OCI-M1 (cell line): ENCODE results near the gene SLX4IP.
A peak's percentile ranks its signal among the peaks of the same experiment; 100 is the strongest.
"Not testable (repeated sequence)": the region's sequence is repeated elsewhere in the genome, so short reads cannot be mapped to it uniquely, and the experiment has no call there.

Experiments
- DNase-seq: peaks from one replicate; lab custom pipeline; 2025; lab: John Stamatoyannopoulos, UW

Gene SLX4IP

DNA sequence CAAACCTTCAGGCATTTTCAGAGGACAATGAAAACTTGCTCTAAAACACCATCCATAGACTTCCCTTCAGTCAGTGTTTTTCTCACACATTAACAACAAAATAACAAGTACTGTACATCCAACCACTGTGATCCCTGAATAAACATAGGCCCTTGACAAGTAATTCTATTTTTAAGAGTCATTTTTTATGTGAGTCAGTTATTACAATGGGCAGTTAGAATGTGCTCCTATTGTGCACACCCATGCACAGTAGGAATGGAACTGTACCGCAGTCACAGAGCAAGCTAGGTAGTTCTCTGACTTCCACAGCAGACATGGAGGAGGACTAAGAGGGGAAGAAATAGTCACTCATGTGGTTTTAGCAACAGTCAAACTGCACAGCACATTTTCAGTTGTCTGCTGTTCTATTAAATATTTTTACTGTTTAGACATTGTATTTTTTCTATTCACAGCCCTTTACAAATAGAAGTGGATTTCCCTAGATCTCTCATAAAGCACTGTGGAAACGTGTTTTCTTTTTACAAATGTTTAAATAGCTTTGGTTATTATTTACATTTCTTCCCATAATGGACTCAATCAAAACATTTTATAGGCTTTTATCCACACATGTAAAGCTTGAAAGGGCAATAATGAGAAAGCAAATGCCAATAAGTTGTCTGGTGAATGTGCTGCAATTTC is 138.3 kb downstream of the SLX4IP start:
- DNase-seq, result no peak

GRCh38 chr20:10573951-10574339 is 138.8 kb downstream of the SLX4IP start:
- no peak for DNase-seq

DNA sequence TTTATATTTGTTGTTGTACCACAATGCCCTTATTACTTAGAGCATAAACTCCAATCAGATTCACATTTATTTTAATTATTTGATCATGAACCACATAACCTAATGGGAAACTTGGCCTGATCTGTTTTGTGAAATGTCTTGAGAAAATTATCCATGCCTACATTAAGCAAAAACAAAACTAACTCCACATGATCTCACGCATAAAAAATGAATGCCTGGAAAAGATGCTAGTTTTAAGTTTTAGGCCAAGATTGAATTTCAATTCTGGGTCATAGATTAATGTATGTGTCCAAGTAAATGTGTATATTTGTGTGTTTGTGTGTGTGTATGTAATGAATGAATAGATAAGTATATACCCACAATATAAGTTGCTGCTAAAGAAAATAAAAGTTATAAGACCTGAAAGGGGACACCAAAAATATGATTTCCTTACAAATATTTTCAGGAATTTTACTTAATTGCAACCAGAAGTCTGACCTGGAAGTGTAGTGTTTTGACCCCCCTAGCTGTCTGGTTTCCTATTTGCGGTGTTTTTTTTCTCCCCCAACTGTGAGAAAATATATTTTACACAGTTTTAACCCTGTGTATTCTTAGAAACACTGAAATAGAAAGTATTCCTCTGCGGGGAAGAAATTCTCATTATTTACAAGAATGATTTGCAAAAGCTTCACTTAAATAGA is 141.4 kb downstream of the SLX4IP start:
- no peak for DNase-seq

DNA sequence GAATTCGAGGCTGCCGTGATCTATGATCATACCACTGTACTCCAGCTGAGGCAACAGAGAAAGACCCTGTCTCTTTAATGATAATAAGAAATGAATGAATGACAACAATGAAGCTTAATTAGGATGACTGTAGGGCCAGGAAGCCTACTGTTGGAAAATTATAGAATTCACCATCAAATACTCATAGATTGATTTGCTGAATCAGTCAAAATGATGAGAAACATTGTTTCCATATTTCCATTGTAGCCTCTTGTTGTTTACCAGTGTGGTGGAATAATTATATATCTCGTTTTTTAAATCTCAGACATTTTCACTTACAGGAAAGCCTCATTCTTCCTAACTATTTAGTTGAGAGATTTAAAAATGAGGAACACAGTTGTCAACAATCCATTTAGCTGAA is 142.5 kb downstream of the SLX4IP start:
- DNase-seq, result no peak

DNA sequence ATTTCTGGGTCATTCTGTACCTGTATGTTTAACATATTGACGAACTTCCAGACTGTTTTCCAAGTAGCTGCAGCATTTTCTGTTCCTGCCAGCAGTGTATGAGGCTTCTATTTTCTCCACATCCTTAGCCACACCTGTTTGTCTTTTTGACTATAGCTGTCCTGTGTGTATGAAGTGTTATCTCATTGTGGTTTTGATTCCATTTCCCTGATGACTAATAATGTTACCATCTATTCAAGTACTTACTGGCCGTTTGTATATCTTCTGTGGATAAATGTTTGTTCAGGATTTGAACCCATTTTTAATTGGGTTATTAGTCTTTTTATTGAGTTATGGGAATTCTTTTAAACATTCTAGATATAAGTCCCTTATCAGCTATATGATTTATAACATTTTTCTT is 143.5 kb downstream of the SLX4IP start:
- no peak for DNase-seq

GRCh38 chr20:10579942-10580341 is 144.8 kb downstream of the SLX4IP start:
- no peak for DNase-seq

- DNase-seq, result no peak
Observed at GRCh38 chr20:10580700-10581099, 145.6 kb downstream of the SLX4IP start.

- no peak for DNase-seq
Observed at GRCh38 chr20:10581823-10582222, 146.7 kb downstream of the SLX4IP start.

DNA sequence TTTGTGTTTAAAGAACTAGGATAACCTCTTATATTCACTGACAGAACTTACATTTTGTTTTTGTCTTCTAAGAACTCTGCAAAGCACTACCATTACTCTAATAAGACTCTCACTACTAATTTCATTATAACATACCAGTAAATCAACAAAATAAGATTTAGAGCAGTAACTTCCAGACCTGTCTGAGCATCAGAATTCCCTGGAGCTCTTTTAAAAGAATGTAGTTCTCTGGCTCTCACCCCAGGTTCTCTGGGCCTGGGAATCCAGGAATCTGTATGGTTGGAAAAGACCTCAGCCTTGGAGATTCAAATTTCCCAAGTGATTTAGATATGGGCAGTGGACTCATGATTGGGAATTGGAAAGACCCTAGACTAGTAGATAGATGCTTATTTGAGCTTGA is 149.3 kb downstream of the SLX4IP start:
- DNase-seq, result no peak

DNA sequence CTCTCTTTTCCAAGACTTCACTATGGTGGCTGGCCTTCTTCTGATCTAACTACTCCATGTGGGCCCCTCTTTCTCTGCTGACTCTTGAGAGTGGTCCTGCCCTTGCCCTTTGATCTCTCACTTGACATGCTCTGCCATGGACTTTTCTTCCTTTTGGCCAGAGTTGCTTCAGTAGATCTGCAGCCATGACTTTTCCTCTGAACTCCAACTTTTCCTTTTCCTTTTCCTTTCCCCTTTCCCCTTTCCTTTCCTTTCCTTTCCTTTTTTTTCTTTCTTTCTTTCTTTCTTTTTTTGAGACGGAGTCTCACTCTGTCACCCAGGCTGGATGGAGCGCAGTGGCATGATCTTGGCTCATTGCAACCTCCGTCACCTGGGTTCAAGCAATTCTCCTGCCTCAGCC is 150.2 kb downstream of the SLX4IP start:
- no peak for DNase-seq

GRCh38 chr20:10586296-10586695 is 151.2 kb downstream of the SLX4IP start:
- DNase-seq, result no peak

GRCh38 chr20:10590446-10590845 is 155.3 kb downstream of the SLX4IP start:
- not testable (repeated sequence) for DNase-seq

- DNase-seq, result no peak
Observed at GRCh38 chr20:10590950-10591671, 156.0 kb downstream of the SLX4IP start.

DNA sequence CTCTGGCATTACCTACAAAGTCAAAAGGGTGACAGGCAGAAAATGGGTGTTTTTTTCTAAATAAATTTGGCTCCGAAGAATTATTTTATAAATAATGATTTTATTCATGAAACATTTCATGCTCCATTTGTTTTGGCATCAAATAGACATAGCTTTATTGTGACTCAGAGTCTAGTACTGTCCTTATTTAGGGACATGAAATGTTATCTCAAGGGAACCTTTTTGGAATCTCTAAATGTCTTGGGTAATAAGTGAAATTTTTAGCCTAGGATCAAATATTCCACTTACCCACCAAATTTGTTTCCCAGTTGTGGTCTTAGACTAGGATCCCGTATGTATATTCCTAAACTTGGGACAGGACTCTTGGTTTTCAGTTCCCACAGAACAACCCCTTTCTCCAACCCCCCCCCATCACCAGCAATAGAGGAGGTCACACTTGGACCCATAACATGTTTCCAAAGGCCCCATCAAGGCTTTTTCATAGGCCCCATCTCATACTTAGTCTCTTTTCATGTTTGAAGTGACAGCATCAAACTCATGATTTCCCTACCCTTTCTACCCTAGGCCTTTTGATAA is 156.9 kb downstream of the SLX4IP start:
- DNase-seq, result no peak

DNA sequence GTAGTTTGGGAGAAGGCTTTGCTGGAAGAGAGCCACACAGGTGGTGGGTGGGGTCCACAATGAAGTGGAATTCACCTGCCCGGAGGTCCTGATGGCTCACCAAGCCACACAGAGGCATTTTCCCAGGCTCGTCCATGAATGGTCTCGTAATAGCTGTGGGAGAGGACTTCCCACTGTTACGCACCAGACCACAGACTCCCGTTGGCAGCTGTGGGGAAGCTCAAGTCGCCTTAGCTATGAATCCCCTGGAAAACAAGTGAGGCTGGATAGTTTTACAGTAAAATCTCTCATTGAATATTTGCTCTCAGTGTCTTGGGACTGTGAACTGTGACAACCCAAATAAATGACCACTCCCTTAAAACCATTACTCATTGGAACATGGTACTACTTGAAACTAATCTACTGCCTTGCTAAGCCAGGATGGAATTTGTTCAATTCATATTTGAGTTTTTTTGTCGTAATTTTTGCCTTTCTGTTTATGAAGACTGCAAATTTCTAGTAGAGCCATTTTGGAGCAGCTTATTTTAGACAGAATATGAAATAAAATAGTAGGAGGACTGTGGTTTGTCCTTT is 159.3 kb downstream of the SLX4IP start:
- no peak for DNase-seq

DNA sequence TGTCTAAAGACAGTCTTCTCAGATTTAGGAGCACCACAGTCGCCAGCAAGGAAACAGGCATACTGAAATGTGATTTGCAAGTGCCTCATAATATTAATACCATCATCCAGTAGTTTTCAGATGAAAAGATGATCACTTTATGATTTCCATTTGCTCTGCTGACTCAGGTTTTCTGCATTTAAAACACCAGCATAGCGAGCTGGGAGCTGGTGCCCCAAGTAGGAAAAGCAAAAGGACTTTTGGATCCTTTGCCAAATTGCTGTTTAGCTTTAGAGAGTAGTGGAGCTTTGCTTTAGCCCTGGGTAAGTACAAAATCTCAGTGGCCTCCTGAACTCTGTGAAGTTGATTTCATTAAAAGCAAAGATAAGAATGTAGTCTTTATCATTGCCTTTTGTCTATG is 160.2 kb downstream of the SLX4IP start:
- no peak for DNase-seq

DNA sequence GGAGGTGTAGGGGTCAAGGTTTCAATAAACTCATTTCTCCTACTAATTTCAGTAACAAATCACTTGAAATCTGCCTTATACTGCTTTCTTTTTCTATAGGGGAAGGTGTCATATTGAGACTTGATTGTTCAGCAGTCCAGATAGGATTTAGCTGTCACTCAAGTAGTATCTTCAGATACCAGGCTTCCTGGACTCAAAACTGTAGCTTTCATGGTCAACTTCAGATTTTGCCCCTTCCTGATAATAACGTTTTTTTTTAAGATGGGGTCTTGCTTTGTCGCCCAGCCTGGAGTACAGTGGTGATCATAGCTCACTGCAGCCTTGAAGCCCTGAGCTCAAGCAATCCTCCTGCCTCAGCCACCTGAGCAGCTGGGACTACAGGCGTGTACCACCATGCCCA is 160.9 kb downstream of the SLX4IP start:
- DNase-seq, result no peak

GRCh38 chr20:10596710-10597121 is 161.6 kb downstream of the SLX4IP start:
- peak; percentile 50 for DNase-seq

DNA sequence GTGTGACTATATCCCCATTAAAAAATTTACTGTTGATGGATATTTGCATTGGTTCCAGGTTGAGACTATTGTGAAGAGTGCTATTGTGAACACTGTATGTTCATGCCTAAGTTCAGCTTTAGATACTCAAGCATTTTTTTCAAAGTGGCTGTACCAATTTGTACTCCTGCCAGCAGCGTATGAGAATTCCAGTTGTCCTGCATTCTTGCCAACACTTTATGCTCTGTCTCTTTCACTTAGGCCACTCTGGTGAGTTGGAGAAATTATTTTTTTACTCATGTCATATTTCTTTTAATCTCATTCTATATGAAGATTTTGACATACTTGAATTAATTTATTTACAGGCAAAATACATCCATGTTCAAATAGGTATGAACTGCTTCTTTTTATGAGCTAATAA is 162.5 kb downstream of the SLX4IP start:
- no peak for DNase-seq

DNA sequence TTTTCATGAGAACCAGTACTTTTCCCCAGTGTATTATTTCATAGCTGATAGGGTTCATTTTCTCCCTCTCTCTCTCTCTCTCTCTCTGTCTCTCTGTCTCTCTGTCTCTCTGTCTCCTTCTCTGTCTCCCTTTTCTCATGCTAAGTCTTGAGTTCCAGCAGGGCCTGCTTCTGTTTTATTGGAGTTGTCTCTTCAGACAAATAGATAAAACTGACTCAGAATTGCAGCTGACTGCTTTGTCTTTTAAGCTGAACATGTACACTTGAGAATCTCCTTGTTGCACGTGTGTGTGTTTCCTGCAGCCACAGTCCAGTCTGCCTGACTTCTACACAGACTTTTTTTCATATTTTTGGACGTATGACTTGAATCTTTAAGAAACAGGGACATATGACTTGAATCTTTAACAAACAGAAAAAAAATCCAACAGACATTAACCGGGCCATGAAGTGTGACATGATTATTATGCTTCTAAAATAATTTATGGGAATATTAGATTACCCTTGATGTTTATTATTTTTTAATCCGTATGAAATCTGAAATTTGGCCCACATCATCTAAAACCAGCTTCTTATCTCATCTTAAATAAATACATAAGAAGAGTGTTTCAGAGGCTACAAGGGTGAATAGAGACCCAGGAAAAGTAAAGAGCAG is 167.2 kb downstream of the SLX4IP start:
- DNase-seq, result no peak

GRCh38 chr20:10603378-10603777 is 168.3 kb downstream of the SLX4IP start:
- no peak for DNase-seq
